H1 (cell line): ENCODE results near the gene SNED1. TPM values are rescaled to one million over a fixed set of nuclear protein-coding genes. Genes with fewer than 3 reads are reported as not detected.

Source experiments
- CTCF ChIA-PET: fragments of 300-600 bp; sonication (Branson Sonifier 250); formaldehyde crosslinking; loops from one replicate; lab custom pipeline; 2021; ENCODE audit not compliant: partially characterized antibody; lab: Charles Lee
- POLR2A ChIA-PET: fragments of 300-600 bp; sonication (Branson Sonifier 250); formaldehyde crosslinking; loops from one replicate; lab custom pipeline; 2021; ENCODE audit warnings: inconsistent platforms; ENCODE audit not compliant: partially characterized antibody; lab: Charles Lee
- DNase-seq, 2 experiments: peaks; one replicate each; pipeline versions ENCODE4 v3.0.0 to v3.0.0-alpha.2; 2010 to 2022; ENCODE audit warnings: low spot score in 2 of 2, low read depth in 1 of 2, mixed read lengths in 1 of 2
- FAIRE-seq: peaks from 2 replicates; lab custom pipeline; 2011; peaks lifted over from hg19 to GRCh38; lab: Jason Lieb, UNC
- H2AFZ ChIP-seq: 2 replicates; pipeline ENCODE4 v1.8.1; 2012; ENCODE audit warnings: low read length, inconsistent platforms
- H2AK5ac ChIP-seq: 2 replicates; pipeline ENCODE4 v1.6.1; 2013; ENCODE audit warnings: low read depth, low read length
- H2BK120ac ChIP-seq: replicated peaks from 2 replicates; pipeline ENCODE3; 2013; ENCODE audit warnings: low read depth, low read length, inconsistent platforms
- H2BK12ac ChIP-seq: 2 replicates; pipeline ENCODE4 v1.6.1; 2013; ENCODE audit warnings: low read depth, low read length
- H2BK15ac ChIP-seq: 2 replicates; pipeline ENCODE4 v1.6.1; 2013; ENCODE audit warnings: low read length
- H2BK20ac ChIP-seq: 2 replicates; pipeline ENCODE4 v1.6.1; 2013; ENCODE audit warnings: low read length
- H2BK5ac ChIP-seq: 2 replicates; pipeline ENCODE4 v1.6.1; 2013; ENCODE audit warnings: low read depth, low read length
- H3K14ac ChIP-seq: 2 replicates; pipeline ENCODE4 v1.6.1; 2013; ENCODE audit warnings: inconsistent platforms; ENCODE audit not compliant: insufficient read length
- H3K18ac ChIP-seq: 2 replicates; pipeline ENCODE4 v1.6.1; 2013; ENCODE audit warnings: low read length; ENCODE audit errors: extremely low read depth
- H3K23ac ChIP-seq: 2 replicates; pipeline ENCODE4 v1.6.1; 2013; ENCODE audit warnings: inconsistent platforms; ENCODE audit not compliant: insufficient read length
- H3K23me2 ChIP-seq: 2 replicates; pipeline ENCODE4 v1.6.1; 2013; ENCODE audit warnings: low read depth, low read length
- H3K27ac ChIP-seq: 2 replicates; pipeline ENCODE4 v1.6.1; 2011; ENCODE audit warnings: low read depth, low read length, inconsistent platforms
- H3K27me3 ChIP-seq, 4 experiments: replicated peaks in 1 of 4; 1 replicate in 1 of 4; 2 replicates in 3 of 4; pipeline versions ENCODE4 v1.6.1 to v1.8.1; 2011 to 2013; ENCODE audit warnings: low read length in 3 of 4, mild to moderate bottlenecking in 3 of 4, inconsistent platforms in 2 of 4, mixed read lengths in 2 of 4, moderate library complexity in 1 of 4; ENCODE audit not compliant: control insufficient read depth in 3 of 4, insufficient read depth in 3 of 4; ENCODE audit errors: extremely low read depth in 1 of 4
- H3K36me3 ChIP-seq, 4 experiments: 2 replicates each; pipeline versions ENCODE4 v1.6.1 to v1.8.1; 2011 to 2013; ENCODE audit warnings: mild to moderate bottlenecking in 4 of 4, low read length in 3 of 4, moderate library complexity in 2 of 4, control low read depth in 1 of 4, inconsistent platforms in 1 of 4; ENCODE audit not compliant: insufficient read depth in 4 of 4, control insufficient read depth in 2 of 4
- H3K4ac ChIP-seq: replicated peaks from 2 replicates; pipeline ENCODE3; 2013; ENCODE audit warnings: low read length, low read depth, mixed read lengths, inconsistent platforms; ENCODE audit not compliant: insufficient read length
- H3K4me1 ChIP-seq, 4 experiments: replicated peaks in 1 of 4; 1 replicate in 1 of 4; 2 replicates in 3 of 4; pipeline versions ENCODE4 v1.6.1 to v1.8.1; 2011 to 2013; ENCODE audit warnings: low read length in 3 of 4, inconsistent platforms in 2 of 4, mixed read lengths in 1 of 4; ENCODE audit not compliant: insufficient read depth in 4 of 4, control insufficient read depth in 3 of 4
- H3K4me2 ChIP-seq, 2 experiments: 2 replicates each; pipeline versions ENCODE4 v1.6.1 to v1.8.1; 2011 to 2013; ENCODE audit warnings: low read depth in 2 of 2, low read length in 2 of 2, control low read depth in 1 of 2, inconsistent platforms in 1 of 2, mild to moderate bottlenecking in 1 of 2; ENCODE audit not compliant: insufficient read depth in 1 of 2
- H3K4me3 ChIP-seq, 4 experiments: fragments of 200-600, 300-600 bp in 1 of 4; sonication (generic), shearing (Covaris generic), sonication (Bioruptor Twin) in 1 of 4; 2 replicates each; pipeline versions ENCODE4 v1.5.1 to v1.8.1; 2011 to 2016; ENCODE audit warnings: low read length in 4 of 4, low read depth in 3 of 4, control low read depth in 2 of 4, inconsistent platforms in 2 of 4, mild to moderate bottlenecking in 2 of 4, mixed read lengths in 1 of 4, moderate library complexity in 1 of 4; ENCODE audit not compliant: insufficient read depth in 2 of 4; ENCODE audit errors: extremely low read depth in 1 of 4
- H3K56ac ChIP-seq: replicated peaks from 2 replicates; pipeline ENCODE3; 2013; ENCODE audit warnings: low read depth, mild to moderate bottlenecking, mixed read lengths, low read length, inconsistent platforms; ENCODE audit not compliant: insufficient read length
- H3K79me1 ChIP-seq: 2 replicates; pipeline ENCODE4 v1.6.1; 2013; ENCODE audit warnings: low read depth, low read length, control low read depth
- H3K79me2 ChIP-seq, 2 experiments: 2 replicates each; pipeline versions ENCODE4 v1.6.1 to v1.8.1; 2012 to 2013; ENCODE audit warnings: low read length in 2 of 2, mild to moderate bottlenecking in 2 of 2, inconsistent platforms in 1 of 2; ENCODE audit not compliant: insufficient read depth in 2 of 2, control insufficient read depth in 1 of 2
- H3K9ac ChIP-seq, 4 experiments: replicated peaks in 1 of 4; 1 replicate in 1 of 4; 2 replicates in 3 of 4; pipeline versions ENCODE4 v1.6.1 to v1.8.1; 2011 to 2013; ENCODE audit warnings: low read depth in 3 of 4, low read length in 3 of 4, control low read depth in 2 of 4, mild to moderate bottlenecking in 2 of 4, moderate library complexity in 2 of 4, inconsistent platforms in 1 of 4; ENCODE audit errors: extremely low read depth in 1 of 4
- H3K9me3 ChIP-seq, 2 experiments: 2 replicates each; pipeline versions ENCODE4 v1.6.1 to v1.8.1; 2012 to 2013; ENCODE audit warnings: mild to moderate bottlenecking in 2 of 2, moderate library complexity in 2 of 2, control low read depth in 1 of 2, inconsistent platforms in 1 of 2, low read depth in 1 of 2, low read length in 1 of 2, mixed read lengths in 1 of 2; ENCODE audit not compliant: insufficient read depth in 2 of 2
- H4K20me1 ChIP-seq, 2 experiments: replicated peaks in 1 of 2; 2 replicates each; pipeline versions ENCODE3 to v1.8.1; 2011 to 2013; ENCODE audit warnings: inconsistent platforms in 2 of 2, low read length in 2 of 2, mild to moderate bottlenecking in 1 of 2; ENCODE audit not compliant: insufficient read depth in 2 of 2, control insufficient read depth in 1 of 2
- H4K5ac ChIP-seq: 2 replicates; pipeline ENCODE4 v1.6.1; 2013; ENCODE audit warnings: low read length, low read depth, mixed read lengths, inconsistent platforms; ENCODE audit not compliant: insufficient read length
- H4K8ac ChIP-seq: 2 replicates; pipeline ENCODE4 v1.8.0; 2013; ENCODE audit warnings: mild to moderate bottlenecking, moderate library complexity, low read length, inconsistent platforms; ENCODE audit not compliant: insufficient read depth; ENCODE audit errors: extremely low read depth
- H4K91ac ChIP-seq: replicated peaks from 2 replicates; pipeline ENCODE3; 2013; ENCODE audit warnings: low read length, mixed read lengths, inconsistent platforms; ENCODE audit not compliant: insufficient read length
- CTBP2 ChIP-seq: IDR thresholded peaks from 2 replicates; pipeline ENCODE4 v1.7.0; 2011; ENCODE audit warnings: borderline replicate concordance, mild to moderate bottlenecking, moderate library complexity, mixed read lengths, low read length; ENCODE audit not compliant: insufficient read depth, insufficient read length
- EGR1 ChIP-seq: IDR thresholded peaks from 2 replicates; pipeline ENCODE4 v1.6.1; 2011; ENCODE audit warnings: low read depth, low read length, borderline replicate concordance
- HDAC2 ChIP-seq, 2 experiments: fragments of 300-600 bp in 1 of 2; sonication (generic) in 1 of 2; IDR thresholded peaks; 2 replicates each; pipeline ENCODE4 v1.6.1; 2011 to 2012; ENCODE audit warnings: low read depth in 2 of 2, low read length in 2 of 2, mild to moderate bottlenecking in 2 of 2, moderate library complexity in 2 of 2, borderline replicate concordance in 1 of 2, inconsistent platforms in 1 of 2
- KDM4A ChIP-seq: IDR thresholded peaks from one replicate; pipeline ENCODE4 v1.7.1; 2012; ENCODE audit warnings: low read depth, mild to moderate bottlenecking, moderate library complexity, low read length, inconsistent platforms; ENCODE audit not compliant: severe bottlenecking
- KDM5A ChIP-seq: fragments of 200-600 bp; IDR thresholded peaks from 2 replicates; pipeline ENCODE4 v1.7.1; 2012; ENCODE audit warnings: mild to moderate bottlenecking, low read length, inconsistent platforms, mixed read lengths
- MAX ChIP-seq: IDR thresholded peaks from 2 replicates; pipeline ENCODE4 v1.6.1; 2012; ENCODE audit warnings: inconsistent platforms
- RBBP5 ChIP-seq: IDR thresholded peaks from 2 replicates; pipeline ENCODE4 v1.7.1; 2012; ENCODE audit warnings: low read depth, mild to moderate bottlenecking, inconsistent platforms, low read length, moderate library complexity, borderline replicate concordance
- SIRT6 ChIP-seq: IDR thresholded peaks from one replicate; pipeline ENCODE4 v1.7.1; 2012; ENCODE audit warnings: low read length, inconsistent platforms
- TBP ChIP-seq: IDR thresholded peaks from 2 replicates; pipeline ENCODE4 v1.6.1; 2011; ENCODE audit warnings: low read depth, low read length, improper control_type of control experiment
- TCF12 ChIP-seq: IDR thresholded peaks from 2 replicates; pipeline ENCODE4 v1.6.1; 2011; ENCODE audit warnings: low read depth, mild to moderate bottlenecking, low read length
- WGBS, 2 experiments: shearing (Covaris generic) in 1 of 2; methylation state at CpG; one replicate each; pipeline versions ENCODE4 v1.1.6 to v1.1.7; 2013 to 2015; ENCODE audit warnings: low lambda C conversion rate in 2 of 2, mixed read lengths in 2 of 2, inconsistent platforms in 1 of 2, low coverage in 1 of 2, missing lambda C conversion rate in 1 of 2; ENCODE audit not compliant: insufficient replicate concordance in 2 of 2, insufficient coverage in 1 of 2, insufficient read length in 1 of 2; ENCODE audit errors: extremely low coverage in 1 of 2, missing lambda C conversion rate in 1 of 2; 5-methylcytosine and 5-hydroxymethylcytosine counted together
- polyA plus RNA-seq, 7 experiments: library from polyadenylated mRNA; depleted of rRNA in 3 of 7; stranded (reverse) in 5 of 7; unstranded in 2 of 7; fragments of >200 nt in 5 of 7; fragments of 200-250 nt in 2 of 7; gene quantifications; 1 replicate in 5 of 7; 2 replicates in 1 of 7; 4 replicates in 1 of 7; pipeline versions ENCODE4 v1.2.1 to v1.2.3, GENCODE V29; 2011 to 2013; ENCODE audit warnings: missing spikeins in 2 of 7, mixed read lengths in 2 of 7
- total RNA-seq: library from RNA; stranded (reverse); fragmentation: NEBNext Ultra II Directional; extraction: Animal tissue kit (Norgen Biotek cat#: 25700); gene quantifications from 2 replicates; pipeline ENCODE4 v1.2.1, GENCODE V29; 2021

SNED1 gene
- total and polyA plus RNA-seq, 2 of the 8 experiments (the other 6 are each of a cell fraction or from before 2014, with no cell fraction given), result 1.9 TPM

DNA sequence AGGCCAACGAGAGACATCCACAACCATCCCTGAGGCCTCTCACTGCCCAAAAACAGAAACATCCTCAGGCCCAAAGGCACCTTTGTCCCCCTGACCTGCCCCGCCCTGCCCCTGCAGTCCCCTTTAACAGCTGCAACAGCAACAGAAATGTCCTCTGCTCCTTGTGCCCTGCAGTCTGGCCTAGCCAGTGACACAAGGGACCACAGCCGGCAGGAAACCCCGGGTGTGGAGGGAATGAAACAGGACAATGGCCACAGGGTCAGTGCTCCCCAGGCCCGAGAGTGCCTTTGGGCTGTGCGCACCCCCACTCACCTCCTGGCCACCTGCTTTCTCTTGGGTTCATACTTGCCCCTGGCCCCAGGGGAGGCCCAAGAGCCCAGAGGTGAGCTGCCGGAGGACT is 35.6 kb downstream of the SNED1 start:
- H3K14ac ChIP-seq, result no peak overlapping the region
- 0 out of 2 replicates have a peak overlapping the region, but pooled peaks have one; percentile 24 for H2AK5ac ChIP-seq
- no peak overlapping the region for H2BK120ac ChIP-seq
- no peak overlapping the region for H4K8ac ChIP-seq
- no peaks in the 10 kb centered on the region for H3K79me2 ChIP-seq
- no peak overlapping the region for H3K4ac ChIP-seq
- WGBS, 2 experiments, result 82% methylated on average over 7 of the region's 7 CpGs; no CpG with 5 or more reads in 1 of the 2 experiments
- TF ChIP-seq SIRT6 (no peak), EGR1 (no peak), KDM5A (no peak), MAX (no peak), RBBP5 (no peak), HDAC2 (IDR thresholded peaks at IDR 0.05; ENCODE audit: borderline replicate concordance in 1 of 2, low read depth in 2 of 2, low read length in 2 of 2) (no peak), TBP (no peak), KDM4A (no peak), CTBP2 (no peak), TCF12 (no peak)
- TF ChIP-seq, all 59 proteins: peak for 0
- CTCF ChIA-PET, result interaction anchor here (0.7 to 1.3 kb wide), 2 partner anchors 29 to 51 kb away, joined by 3 to 4 read pairs; no protein-coding TSS in a partner anchor
- Histone ChIP-seq H3K27me3 (peaks cover 0 to 33% (median 19%) of the 10 kb centered on the region in 4 experiments; a peak in 4 of 7 replicates), H4K91ac (no peak overlapping the region), H3K56ac (no peak overlapping the region), H3K18ac (no peak overlapping the region), H2BK5ac (no peak overlapping the region), H2BK12ac (no peak overlapping the region; the same call in 1 of the 2 replicates), H4K20me1 (no peaks in the 10 kb centered on the region), H3K4me2 (no peak overlapping the region), H3K4me3 (no peak overlapping the region), H2BK15ac (0 out of 2 replicates have a peak overlapping the region, but pooled peaks have one; percentile 72), H4K5ac (no peak overlapping the region), H3K4me1 (peaks cover 0 to 16% (median 8%) of the 10 kb centered on the region in 4 experiments; a peak in 6 of 7 replicates), H3K9ac (no peak overlapping the region), H3K36me3 (no peaks in the 10 kb centered on the region), H2BK20ac (no peak overlapping the region), H3K23ac (no peak overlapping the region), H3K9me3 (no peaks in the 10 kb centered on the region), H3K23me2 (peaks cover 9% of the 10 kb centered on the region; the same call in 1 of the 2 replicates), H3K79me1 (no peaks in the 10 kb centered on the region), H3K27ac (no peak overlapping the region), H2AFZ (no peak overlapping the region)
- no peak for DNase-seq
- no peak for FAIRE-seq
- POLR2A ChIA-PET, result interaction anchor here (1.3 kb wide), 1 partner anchor 24 kb away, joined by 4 read pairs; no protein-coding TSS in a partner anchor
